NCI-H2196 treated with DMSO at 0.1 percent for 48 hours (cell line): ENCODE results near the gene BAZ2B.
"Not testable (repeated sequence)": the region's sequence is repeated elsewhere in the genome, so short reads cannot be mapped to it uniquely, and the experiment has no call there.

Experiments
- DNase-seq: peaks from one replicate; lab custom pipeline; 2025; ENCODE audit not compliant: unreplicated experiment; lab: John Stamatoyannopoulos, UW

Gene BAZ2B

DNA sequence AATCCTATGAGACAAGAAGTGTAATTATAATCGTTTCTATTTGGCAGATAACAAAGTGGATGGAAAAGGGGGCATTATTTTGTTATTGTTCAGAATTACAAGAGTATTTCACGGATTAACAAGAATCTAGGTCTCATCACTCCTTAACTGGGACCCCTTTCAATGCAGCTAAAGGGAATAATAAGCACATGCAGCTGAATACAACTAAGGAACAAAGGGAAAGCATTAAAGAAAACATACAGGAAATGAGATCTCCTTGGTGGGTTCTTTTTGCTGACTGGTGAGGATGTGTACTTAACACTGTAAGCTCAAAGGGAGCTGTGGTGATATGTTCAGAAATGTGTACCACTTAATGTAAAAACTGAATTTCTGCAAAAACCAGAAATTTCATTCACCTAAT lies 189.3 kb downstream of the BAZ2B start:
- DNase-seq = no peak

DNA sequence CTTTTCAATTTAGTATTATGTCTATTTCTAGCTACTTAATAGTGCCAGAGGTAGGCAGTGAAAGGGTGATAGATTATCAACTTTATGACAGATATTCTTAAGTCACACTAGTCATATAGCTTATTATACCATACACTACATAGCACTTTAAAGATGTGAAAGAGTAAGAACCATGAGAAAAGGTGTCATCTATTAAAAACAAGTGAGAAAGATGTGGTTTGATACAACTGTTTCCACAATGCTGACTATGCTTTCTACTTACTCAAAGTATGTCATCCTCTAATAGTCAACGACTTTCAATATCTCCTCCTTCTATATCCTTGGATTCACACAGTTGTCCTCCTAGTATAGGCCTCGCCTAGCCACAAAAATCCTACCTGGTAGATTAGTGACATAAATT lies 196.9 kb downstream of the BAZ2B start:
- DNase-seq = no peak

DNA sequence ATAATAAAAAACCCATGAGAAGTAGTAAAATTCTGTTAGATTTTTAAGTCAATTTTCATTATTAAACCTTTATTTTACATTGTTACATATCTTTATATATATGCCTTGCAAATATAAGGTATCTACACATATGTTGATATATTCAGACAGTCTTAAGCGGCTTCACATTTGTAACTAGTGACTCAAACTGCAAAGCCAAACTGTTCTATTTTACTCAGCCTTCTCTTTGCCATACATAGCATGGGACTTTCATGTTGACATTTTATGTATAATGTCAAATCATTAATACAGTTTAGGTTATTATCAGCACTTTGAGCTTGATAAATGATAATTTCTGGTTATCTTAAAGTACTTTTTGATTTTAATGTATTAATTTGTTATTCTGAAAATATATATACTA lies 204.9 kb downstream of the BAZ2B start:
- DNase-seq = no peak

DNA sequence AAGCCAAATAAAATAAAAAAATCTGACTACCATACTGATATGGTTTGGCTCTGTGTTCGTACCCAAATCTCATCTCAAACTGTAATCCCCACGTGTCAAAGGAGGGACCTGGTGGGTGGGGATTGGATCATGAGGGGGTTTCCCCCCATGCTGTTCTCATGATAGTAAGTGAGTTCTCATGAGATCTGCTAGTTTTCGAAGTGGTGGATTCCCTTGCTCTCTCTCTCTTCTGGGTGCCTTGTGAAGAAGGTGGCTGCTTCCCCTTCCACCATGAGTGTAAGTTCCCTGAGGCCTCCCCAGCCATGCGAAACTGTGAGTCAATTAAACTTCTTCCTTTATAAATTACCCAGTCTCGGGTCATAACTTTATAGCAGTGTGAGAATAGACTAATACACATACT lies 206.1 kb downstream of the BAZ2B start:
- DNase-seq = no peak

DNA sequence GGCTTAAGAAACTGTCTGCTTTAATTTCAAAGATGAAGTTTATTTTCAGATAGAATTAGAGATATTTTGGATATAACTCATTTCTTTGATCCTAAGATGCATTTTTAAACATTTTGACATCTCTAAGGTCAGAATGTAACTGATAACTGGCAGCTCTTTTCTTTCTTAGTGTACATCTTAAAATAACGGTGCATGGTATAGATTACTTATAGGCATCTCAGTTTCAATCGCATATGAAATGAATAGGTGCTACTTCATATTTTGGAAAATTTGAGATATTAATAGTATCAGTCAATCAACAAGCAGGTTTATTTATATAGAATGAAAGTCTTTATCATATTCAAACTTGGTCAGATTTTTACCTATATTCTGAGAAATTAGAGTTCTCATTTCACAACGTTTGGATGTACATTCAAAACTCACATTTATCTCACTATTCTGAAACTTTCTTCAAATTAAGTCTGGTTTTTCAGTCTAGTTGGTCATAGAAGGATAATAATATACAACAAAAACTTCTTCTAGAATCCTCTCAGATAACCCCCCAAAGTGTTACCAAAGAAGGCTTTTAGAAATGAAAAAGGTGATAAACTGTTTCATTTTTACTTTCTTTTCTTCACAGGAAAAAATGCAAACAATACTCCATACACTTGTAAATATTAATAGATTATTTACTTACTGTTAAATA lies 207.1 kb downstream of the BAZ2B start:
- no peak for DNase-seq

DNA sequence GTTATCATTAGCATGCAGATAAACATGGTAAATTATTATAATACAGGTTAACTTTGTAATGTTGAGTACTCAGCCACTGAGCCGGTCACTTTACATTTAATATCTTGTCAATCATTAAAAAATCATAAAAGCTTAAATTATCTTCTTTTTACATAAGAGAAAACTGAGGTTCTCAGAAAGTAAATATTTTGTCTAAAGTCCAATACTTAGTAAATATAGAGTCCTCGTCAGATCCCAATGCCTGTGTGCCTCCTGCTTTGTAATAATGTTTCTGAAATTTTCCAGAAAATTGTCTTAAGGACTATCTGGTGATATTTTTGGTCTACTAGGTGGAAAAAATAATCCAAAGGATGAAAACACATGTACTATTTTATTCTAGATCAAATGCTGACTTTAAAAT lies 213.6 kb downstream of the BAZ2B start:
- DNase-seq = no peak

DNA sequence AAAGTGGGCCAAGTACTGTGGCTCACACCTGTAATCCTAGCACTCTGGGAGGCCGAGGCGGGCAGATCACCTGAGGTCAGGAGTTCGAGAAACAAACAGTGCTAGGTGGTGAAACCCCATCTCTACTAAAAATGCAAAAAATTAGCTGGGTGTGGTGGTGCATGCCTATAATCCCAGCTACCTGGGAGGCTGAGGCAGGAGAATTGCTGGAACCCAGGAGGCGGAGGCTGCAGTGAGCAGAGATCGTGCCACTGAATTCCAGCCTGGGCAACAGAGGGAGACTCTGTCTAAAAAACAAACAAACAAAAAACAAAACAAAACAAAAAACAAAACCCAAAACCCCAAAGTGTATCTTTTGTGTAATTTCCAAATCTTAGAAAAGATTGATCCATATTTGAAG lies 214.2 kb downstream of the BAZ2B start:
- not testable (repeated sequence) for DNase-seq

DNA sequence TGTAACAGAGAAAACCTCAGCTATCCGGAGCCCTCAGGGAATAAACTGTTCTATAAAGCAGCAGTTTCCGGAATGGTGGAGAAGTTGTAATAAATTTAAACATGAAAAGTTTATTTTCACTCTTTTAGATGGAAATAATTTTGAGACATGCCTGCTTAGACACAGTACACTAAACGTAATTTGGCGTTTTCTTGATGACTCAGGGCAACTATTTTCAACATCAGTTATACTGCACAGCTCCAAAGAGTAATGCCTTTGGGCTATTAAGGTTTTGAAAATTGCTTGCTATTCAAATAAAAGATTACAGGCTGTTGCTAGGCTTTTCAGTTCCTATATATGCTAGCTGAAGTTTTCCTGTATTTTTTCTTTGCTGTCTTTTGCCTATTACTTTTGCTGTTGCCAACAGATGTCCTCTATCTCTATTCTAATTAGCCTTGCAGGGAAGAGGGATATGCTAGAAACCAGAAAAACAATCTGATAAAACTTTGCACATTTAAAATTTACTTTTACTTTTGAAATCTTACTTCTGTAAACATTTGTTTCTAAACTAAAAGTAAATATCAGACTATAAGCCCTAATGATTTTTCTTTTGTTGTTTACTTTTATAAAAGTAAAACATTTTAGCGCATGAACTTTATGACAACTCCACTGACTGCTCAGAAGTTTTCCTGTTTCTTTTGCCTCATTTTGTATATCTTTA lies 216.5 kb downstream of the BAZ2B start:
- no peak for DNase-seq

DNA sequence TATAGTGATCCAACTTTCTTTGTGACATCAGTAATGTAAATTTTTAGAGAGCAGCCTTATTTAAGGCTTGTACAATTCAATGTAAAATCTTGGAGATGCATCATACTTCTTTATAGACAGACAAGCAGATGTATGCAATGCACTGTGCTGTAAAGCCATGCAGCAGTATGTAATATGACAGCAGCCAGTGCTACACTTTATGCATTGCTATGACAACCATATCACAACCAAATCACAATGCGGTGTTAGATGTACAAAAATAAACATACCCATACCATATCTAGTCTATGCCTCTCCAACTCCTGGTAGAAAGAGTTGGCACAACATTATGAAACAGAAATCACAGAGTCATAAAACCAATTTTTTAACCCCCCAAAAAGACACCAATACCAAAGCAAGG lies 219.5 kb downstream of the BAZ2B start:
- no peak for DNase-seq

DNA sequence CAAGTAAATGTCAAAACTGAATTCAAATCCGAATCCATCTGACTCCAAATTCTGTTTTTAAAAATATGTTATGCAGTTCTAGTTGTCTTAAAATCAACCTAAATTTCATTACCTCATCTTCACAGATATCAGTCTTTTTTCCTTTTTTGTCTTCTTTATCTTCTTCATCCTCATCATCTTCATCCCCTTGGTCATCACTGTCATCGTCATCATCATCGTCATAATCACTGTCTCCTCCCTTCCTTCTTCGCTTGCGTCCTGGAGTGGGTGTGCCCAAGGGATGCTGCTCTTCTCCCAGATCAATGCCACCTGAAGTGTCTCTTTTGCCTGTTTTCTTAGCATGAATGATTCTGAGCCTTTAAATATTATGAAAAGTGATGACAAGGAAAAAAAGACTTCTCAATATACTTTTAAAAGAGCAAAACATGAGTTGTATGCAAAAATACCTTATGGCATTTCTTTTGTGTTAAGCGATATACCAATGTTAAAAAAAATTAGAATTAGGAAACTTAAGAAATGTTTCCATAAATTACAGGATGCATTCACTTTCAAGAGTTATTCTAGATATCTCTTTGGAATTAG lies 233.8 kb downstream of the BAZ2B start:
- DNase-seq = no peak

DNA sequence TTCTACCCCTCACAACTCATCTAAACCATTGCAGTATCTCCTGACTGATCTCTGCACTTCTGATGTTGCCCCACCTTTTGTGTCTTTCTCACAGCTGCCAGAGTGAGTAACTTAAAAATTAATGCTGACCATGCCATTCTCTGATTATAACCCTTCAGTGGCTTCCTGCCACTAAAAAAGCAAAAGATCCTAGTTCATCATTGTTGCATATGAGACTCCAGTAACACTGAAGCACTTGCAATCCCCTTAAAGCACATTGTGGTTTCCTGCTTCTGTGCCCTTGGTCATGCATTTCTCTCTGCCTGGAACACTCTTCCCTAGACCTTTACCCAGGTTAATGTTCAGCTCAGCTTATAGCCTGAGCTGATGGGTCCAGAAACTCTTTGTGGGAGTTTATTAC lies 234.8 kb downstream of the BAZ2B start:
- no peak for DNase-seq

DNA sequence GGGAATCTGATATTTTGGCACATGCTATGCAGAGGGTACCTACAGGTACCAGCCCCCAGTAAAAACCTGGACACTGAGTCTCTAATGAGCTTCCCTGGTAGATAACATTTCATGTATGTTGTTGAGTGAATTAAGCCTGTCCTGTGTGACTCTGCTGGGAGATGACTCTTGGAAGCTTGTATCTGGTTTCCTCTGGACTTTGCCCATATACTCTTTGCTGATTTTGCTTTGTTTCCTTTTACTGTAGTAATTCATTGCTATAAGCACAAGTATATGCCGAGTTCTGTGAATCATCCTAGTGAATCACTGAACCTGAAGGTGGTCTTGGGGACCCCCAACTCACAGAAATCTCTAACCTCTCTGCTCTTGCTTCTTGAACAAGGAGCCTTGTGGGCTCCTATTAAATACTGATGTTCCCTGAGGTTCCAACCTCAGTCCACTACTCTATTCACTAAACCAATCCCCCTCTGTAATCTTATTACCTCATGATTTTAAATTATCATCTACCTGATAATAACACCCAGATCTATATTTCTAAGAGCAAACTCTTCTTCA lies 235.6 kb downstream of the BAZ2B start:
- DNase-seq = no peak

DNA sequence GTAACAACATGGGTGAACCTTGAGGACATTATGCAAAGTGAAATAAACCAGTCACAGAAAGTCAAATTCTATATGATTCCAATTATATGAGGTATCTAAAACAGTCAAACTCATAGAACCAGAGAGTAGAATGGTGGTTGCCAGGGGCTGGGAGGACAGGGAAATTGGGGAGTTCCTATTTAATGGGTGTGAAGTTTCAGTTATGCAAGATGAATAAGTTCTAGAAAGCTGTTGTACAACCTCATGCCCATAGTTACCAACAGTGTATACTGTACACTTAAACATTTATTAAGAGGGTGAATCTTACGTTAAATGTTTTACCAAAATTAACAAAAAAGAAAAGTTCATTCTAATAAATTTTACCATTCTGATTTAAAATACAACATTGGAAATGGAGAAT lies 237.2 kb downstream of the BAZ2B start:
- no peak for DNase-seq

DNA sequence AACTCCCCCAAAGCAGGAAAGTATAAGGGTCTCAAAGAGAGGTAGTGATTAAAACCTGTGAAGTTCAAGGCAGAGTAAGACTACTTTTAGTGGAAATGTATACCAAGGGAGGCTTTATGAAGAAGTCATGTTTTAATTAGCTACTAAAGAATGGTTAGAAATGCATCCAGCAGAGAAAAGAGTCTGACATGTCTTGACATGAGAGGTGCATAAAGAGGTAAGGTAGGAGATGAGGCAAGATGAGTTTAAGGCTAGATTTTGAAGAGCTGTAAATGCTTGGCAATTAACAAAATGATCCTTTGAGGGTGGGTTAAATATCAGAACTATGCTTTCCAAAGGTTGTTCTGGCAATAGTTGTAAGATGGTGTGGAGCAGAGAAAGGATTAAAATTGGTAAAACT lies 241.1 kb downstream of the BAZ2B start:
- DNase-seq = no peak

DNA sequence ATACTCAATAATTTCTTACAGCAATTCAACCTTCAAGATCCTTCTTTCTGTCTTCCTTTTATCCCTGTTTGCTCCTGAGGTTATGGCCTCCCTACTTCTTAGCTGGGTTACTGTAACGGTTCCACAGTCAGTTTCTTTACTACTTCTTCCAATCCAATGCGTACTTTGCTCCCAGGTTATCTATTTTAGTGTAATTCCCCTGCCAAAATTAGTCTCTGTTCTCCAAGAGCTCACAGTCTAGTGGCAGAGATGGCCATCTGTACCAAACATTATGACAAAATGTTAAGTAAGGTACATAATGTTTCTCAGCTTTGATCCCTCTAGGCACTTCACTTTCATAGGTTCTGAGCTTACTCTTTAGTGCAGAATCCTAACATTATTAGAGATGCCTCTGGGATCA lies 244.8 kb downstream of the BAZ2B start:
- no peak for DNase-seq

DNA sequence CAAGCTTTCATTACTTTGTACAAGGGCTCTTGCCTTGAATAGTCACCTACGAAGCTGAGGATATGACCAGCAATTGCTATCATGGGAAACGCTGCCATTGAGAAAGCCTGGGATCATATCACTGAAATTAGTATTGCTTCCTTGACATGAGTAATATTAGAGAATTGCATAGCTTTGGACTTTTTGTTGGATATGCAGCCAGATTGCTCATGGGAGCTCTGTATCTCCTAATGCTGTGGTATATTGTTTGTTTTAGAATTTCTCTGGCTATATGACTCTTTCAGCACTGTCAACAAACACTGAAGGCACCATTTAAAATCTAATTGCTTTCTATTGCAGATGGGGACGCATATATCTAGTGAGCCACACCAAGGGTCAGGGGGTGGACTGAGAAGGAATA lies 249.8 kb downstream of the BAZ2B start:
- no peak for DNase-seq

DNA sequence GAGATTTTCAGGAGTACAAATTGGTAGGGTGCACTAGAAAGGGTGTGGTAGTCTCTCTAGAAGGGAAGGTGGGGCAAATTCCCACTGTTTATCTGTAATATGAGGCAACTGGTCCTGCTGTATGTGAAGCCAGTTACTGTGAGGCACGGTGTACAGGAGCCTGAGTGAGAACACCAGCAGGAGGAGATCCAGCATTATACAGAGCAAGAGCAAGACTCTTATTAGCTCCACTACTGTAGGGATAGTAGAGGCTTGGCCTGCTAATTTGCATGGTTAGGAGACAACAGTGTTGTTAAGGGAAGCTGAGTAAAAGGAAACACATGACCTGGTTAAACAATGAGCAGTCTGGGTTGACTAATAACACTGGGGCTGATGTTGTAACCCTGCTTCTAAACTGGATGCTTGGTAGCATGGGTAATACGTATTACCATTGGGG lies 253.5 kb downstream of the BAZ2B start:
- DNase-seq = no peak

DNA sequence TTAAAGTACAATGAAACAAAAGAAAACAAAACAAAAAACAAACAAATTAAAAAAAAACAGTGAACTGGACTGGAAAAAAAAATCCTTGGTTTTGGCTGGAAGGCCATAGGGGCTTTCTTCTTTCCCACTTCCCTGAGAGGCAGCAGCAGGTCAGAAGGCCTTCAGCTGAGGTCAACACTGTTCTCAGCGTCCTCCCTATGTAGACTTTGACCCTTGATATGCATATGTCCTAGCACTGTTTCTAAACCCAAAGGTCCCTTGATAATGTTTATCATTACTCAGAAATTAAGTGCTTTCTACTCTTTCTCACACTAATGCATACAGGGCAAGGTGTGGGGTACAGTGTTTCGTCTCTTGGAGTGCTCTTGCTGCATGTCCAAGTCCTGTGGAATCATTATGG lies 254.3 kb downstream of the BAZ2B start:
- DNase-seq = no peak

DNA sequence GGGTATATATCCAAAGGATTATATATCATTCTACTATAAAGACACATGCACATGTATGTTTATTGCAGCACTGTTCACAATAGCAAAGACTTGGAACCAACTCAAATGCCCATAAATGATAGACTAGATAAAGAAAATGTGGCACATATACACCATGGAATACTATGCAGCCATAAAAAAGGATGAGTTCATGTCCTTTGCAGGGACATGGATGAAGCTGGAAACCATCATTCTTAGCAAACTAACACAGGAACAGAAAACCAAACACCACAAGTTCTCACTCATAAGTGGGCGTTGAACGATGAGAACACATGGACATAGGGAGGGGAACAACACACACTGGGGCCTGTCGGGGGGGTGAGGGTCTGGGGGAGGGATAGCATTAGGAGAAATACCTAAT lies 254.7 kb downstream of the BAZ2B start:
- DNase-seq = not testable (repeated sequence)

DNA sequence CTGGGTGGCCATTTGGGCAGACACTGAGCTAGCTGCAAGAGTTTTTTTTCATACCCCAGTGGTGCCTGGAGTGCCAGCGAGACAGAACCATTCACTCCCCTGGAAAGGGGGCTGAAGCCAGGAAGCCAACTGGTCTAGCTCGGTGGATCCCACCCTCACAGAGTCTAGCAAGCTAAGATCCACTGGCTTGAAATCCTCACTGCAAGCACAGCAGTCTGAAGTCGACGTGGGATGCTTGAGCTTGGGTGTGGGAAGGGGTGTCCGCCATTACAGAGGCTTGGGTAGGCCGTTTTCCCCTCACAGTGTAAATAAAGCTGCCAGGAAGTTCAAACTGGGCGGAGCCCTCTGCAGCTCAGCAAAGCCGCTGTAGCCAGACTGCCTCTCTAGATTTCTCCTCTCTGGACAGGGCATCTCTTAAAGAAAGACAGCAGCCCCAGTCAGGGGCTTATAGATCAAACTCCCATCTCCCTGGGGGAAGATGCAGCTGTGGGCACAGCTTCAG lies 260.2 kb downstream of the BAZ2B start:
- DNase-seq = no peak

DNA sequence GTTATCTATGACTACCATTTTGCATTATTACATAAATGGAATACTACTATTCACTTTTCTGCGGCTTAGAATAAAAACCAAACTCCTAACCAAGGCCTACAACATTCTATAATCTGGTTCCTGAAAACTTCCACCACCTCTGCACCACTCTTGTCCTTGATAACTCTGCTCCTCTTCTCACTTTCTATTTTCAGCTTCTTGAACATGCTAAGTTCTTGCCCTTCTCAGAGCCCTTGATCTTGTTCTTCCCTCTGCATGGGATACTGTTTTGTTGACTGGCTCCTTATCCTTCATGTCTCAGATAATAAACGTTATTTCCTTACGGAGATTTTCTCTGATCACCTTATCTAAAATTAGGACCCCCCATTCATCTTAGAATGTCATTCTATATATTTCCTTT lies 264.4 kb downstream of the BAZ2B start:
- DNase-seq = no peak

DNA sequence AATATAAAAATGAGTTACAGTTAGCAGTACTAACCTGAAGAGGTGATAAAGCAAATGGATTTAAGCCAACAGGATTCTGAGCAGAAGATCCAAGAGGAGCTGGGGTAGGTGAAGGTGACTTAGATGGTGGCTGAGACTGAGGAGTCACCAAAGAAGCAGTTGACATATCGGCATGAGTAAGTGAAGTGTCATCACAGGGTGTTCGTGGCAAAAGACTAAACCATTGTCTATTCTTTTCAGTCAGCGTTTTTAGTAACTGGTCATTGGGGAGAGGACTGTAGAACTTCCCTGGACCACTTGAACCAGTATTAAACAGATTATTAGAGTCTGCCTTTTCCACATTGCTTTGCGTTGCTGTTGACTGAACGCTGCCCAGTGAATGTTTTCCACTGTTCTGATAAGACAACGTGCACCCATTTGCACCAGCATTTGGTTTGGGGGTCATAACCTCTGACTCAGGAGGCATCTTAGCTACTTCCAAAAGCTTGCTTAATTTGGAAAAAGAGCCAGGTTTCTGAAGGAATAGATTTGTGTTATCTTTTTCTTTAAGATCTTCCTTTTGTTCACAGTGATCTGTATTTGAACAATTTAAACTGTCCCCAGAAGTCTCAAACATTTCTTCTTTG lies 266.6 kb downstream of the BAZ2B start:
- DNase-seq = no peak
